Measurements from ENCODE around the gene TLE4. TPM values are rescaled to one million over a fixed set of nuclear protein-coding genes. Genes with fewer than 3 reads are reported as not detected.
A peak's percentile ranks its signal among the peaks of the same experiment; 100 is the strongest.

Gene TLE4
- total RNA-seq, 1 donor from 2014 or later: 97.4 TPM

DNA sequence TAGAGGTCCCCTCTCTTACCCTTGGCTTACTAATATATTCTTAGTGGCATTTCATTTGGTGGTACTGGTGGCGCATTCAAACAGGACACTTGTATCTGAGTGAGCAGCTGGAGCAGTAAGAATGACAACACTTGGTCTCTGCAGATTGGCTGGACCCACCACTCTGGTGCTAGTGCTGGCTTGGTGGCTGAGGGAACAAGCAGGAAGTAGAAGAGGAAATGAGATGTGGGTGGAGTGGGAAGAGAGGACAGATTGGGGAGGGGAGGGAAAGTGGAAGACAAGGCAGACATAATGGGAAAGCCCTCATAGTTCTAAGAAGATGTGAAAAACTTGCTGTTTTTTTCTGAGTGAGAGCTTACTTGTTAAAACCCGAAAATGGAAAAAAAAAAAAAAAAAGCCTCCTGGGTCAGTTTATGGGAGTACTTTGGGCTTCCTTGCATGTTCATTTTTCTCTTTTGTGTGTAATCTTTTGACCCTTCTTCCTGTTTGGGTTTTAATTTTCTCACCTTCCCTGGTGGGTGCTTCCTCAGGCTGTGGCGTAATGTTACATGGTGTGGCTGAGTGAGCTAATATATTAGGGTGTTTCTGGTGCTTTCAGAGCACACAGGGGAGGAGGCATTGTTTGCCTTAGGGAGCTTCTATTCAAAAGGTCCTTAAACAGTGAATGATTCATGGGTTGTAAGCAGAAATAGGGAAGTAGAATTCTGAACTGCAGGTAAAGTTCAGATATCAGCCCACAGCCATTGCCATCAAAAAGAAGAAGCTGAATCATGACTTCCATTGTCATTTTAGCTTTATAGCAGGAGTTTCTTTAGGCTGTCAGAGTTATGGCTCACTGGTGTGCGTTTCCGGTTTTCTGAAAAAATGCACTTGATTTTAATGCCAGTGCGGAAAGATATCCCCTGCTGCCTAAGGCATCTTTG is 52.3 kb downstream of the TLE4 start:
- no peaks in the 10 kb centered on the region for H3K36me3 Mint-ChIP-seq (ENCODE audit: unreplicated experiment)
- peak overlapping the region; percentile 19 for H3K27ac Mint-ChIP-seq (ENCODE audit: unreplicated experiment)
- no peak overlapping the region for H3K4me3 Mint-ChIP-seq (ENCODE audit: unreplicated experiment)
- no peaks in the 10 kb centered on the region for H3K27me3 Mint-ChIP-seq (ENCODE audit: unreplicated experiment)
- no peaks in the 10 kb centered on the region for H3K9me3 Mint-ChIP-seq (ENCODE audit: unreplicated experiment)
- TF ChIP-seq, protein P1, sequence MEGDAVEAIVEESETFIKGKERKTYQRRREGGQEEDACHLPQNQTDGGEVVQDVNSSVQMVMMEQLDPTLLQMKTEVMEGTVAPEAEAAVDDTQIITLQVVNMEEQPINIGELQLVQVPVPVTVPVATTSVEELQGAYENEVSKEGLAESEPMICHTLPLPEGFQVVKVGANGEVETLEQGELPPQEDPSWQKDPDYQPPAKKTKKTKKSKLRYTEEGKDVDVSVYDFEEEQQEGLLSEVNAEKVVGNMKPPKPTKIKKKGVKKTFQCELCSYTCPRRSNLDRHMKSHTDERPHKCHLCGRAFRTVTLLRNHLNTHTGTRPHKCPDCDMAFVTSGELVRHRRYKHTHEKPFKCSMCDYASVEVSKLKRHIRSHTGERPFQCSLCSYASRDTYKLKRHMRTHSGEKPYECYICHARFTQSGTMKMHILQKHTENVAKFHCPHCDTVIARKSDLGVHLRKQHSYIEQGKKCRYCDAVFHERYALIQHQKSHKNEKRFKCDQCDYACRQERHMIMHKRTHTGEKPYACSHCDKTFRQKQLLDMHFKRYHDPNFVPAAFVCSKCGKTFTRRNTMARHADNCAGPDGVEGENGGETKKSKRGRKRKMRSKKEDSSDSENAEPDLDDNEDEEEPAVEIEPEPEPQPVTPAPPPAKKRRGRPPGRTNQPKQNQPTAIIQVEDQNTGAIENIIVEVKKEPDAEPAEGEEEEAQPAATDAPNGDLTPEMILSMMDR (IDR thresholded peaks at IDR 0.05; ENCODE audit: partially characterized antibody, unreplicated experiment): no peak
- H3K4me1 Mint-ChIP-seq (ENCODE audit: low read depth, unreplicated experiment): peaks cover 19% of the 10 kb centered on the region
- DNase-seq: no peak

DNA sequence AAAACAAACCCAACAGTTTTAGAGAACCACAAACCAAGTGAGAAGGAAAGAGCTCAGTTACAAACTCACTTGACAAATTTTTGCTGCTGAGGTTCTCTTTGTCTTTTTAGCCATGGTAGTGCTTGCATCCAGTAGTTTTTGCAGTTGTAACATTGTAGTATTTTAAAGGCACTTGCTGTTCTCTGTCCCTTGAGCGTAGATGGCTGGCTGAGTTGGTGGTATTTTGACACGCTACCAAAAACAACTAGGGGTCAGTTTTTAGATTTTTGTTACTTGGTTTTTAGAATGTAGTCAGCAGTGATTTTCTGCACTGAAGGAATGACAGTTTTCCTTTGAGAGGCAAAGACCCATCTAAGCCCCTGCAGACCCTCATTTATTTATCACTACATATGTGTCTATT is 58.0 kb downstream of the TLE4 start:
- Mint-ChIP-seq H3K4me1 (ENCODE audit: low read depth, unreplicated experiment) (peaks cover 3% of the 10 kb centered on the region), H3K4me3 (ENCODE audit: unreplicated experiment) (no peak overlapping the region)
- TF ChIP-seq, protein P1 (IDR thresholded peaks at IDR 0.05; ENCODE audit: partially characterized antibody, unreplicated experiment): no peak

DNA sequence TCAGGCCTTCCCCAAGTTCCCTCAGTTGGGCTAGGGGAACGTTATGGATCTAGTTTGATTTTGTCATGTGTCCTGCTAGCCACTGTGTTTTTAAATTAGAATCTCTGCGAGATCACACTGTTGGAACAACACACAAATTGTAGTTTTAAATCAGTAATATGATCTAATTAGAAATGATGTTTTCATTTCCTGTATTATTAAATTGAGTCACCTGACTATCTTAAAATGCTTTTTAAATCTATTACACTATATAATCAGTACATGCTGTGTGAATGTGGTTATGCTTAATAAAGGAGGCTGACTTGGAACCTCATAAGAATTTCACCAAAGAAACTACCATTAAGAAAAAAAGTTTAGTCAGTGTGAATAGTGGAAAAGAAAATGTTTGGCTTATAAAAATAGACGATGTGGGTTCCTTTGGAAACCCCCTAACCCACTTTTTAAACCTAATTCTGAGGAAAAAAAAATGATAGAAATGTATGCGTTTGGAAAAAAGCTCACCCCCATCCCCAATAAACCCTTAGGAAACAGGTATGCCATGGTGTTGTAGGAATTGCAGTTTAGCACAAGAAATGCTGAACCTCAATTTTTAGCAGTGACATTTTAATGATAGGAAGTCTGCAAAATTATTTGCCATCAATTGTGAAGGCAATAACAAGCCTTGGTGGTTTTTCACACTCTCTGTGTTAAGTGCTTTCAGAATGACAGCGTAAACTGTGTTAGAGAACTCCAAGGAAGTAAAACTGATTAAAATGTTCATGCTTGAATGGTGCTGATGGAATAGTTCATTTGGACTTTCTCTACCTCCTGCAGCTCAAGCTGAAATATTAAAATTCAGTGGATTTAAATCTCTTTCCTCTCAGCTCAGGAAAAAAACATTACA is 59.0 kb downstream of the TLE4 start:
- H3K36me3 Mint-ChIP-seq (ENCODE audit: unreplicated experiment): no peaks in the 10 kb centered on the region
- H3K4me3 Mint-ChIP-seq (ENCODE audit: unreplicated experiment): no peak overlapping the region
- H3K9me3 Mint-ChIP-seq (ENCODE audit: unreplicated experiment): peaks cover 2% of the 10 kb centered on the region
- TF ChIP-seq, protein P1 (IDR thresholded peaks at IDR 0.05; ENCODE audit: partially characterized antibody, unreplicated experiment): no peak
- H3K27ac Mint-ChIP-seq (ENCODE audit: unreplicated experiment): no peak overlapping the region
- H3K27me3 Mint-ChIP-seq (ENCODE audit: unreplicated experiment): peaks cover 2% of the 10 kb centered on the region
- DNase-seq: no peak
- H3K4me1 Mint-ChIP-seq (ENCODE audit: low read depth, unreplicated experiment): peaks cover 3% of the 10 kb centered on the region

More for the DNA sequence above, 58.0 kb downstream of the TLE4 start:
- DNase-seq: no peak
- Mint-ChIP-seq H3K27me3 (ENCODE audit: unreplicated experiment) (peaks cover 2% of the 10 kb centered on the region), H3K36me3 (ENCODE audit: unreplicated experiment) (no peaks in the 10 kb centered on the region), H3K27ac (ENCODE audit: unreplicated experiment) (no peak overlapping the region), H3K9me3 (ENCODE audit: unreplicated experiment) (peaks cover 2% of the 10 kb centered on the region)

DNA sequence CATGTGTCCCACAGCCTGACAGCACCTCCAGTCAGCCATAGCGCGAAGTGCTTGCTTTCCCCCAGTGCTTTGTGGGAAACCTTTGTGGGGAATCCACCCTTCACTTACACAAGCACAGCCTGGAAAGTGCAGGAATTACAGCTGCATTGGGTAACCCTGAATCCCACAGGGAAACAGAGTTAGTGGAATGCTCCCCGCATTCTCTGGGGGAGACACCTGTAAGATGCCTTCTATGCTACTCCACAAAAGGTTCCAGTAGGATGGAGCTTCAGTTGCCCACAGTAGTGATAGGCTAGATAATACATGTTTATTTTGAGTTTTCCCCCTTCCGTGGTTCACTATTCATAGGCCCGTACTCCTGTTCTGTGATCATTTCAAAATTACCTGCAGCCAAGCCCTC is 60.3 kb downstream of the TLE4 start:
- no peaks in the 10 kb centered on the region for H3K36me3 Mint-ChIP-seq (ENCODE audit: unreplicated experiment)
- H3K9me3 Mint-ChIP-seq (ENCODE audit: unreplicated experiment): peaks cover 2% of the 10 kb centered on the region
- H3K4me3 Mint-ChIP-seq (ENCODE audit: unreplicated experiment): no peak overlapping the region
- peaks cover 2% of the 10 kb centered on the region for H3K27me3 Mint-ChIP-seq (ENCODE audit: unreplicated experiment)
- no peak overlapping the region for H3K27ac Mint-ChIP-seq (ENCODE audit: unreplicated experiment)
- no peak for DNase-seq
- peaks cover 3% of the 10 kb centered on the region for H3K4me1 Mint-ChIP-seq (ENCODE audit: low read depth, unreplicated experiment)
- TF ChIP-seq, protein P1 (IDR thresholded peaks at IDR 0.05; ENCODE audit: partially characterized antibody, unreplicated experiment): no peak

Measured in glutamatergic neuron (in vitro differentiated cells).